ENCODE results near the gene SEC14L2. TPM values are rescaled to one million over a fixed set of nuclear protein-coding genes. Genes with fewer than 3 reads are reported as not detected.

SEC14L2 gene
- total RNA-seq: 0.40 and 0.42 TPM in 2 replicates

DNA sequence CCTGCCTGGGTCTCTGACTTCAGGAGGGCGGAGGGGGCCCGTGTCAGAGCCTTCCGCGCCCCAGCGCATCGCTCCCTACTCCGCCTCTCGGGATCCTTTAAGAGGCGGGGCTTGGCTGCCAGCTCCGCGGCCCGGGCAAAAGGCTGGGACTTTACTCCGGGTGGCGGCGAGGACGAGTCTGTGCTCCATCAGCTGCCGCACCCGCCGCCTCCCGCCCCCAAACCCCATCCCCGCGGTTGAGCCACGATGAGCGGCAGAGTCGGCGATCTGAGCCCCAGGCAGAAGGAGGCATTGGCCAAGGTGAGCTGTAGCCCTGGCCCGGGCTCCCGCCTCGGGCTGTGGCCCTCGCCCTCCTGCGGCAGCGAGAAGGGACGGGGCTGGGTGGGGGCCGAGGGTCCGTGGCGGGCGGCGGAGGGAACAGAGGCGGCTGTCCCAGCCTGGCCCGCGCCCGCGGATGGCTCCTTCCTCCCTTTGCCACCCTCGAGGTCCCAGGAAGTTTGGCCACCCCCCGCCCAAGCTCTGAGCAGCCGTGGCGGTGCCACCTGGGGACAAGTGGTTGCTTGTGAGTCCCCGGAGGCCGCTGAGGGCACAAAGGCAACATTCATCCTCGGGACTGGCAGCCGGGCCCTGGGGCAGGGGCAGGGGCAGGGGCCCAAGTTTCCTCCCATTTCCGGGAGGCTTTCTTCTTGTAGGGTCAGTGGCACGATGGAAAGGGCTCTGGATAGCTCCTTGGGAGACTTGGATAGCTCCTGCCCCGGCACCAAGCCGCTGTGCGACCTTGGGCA is at the start of gene SEC14L2:
TSS of gene SEC14L2 (plus strand) at position 148 of the 785 bp plus-strand sequence. CDS start at position 247, 99 bp downstream.
- POLR2A ChIA-PET: interaction anchor here (0.6 to 1.7 kb wide), 4 partner anchors 9 to 864 kb away, joined by 3 to 10 read pairs (median 4); no protein-coding TSS in a partner anchor
- ATAC-seq (ENCODE audit: low read depth): peak; percentile 60

DNA sequence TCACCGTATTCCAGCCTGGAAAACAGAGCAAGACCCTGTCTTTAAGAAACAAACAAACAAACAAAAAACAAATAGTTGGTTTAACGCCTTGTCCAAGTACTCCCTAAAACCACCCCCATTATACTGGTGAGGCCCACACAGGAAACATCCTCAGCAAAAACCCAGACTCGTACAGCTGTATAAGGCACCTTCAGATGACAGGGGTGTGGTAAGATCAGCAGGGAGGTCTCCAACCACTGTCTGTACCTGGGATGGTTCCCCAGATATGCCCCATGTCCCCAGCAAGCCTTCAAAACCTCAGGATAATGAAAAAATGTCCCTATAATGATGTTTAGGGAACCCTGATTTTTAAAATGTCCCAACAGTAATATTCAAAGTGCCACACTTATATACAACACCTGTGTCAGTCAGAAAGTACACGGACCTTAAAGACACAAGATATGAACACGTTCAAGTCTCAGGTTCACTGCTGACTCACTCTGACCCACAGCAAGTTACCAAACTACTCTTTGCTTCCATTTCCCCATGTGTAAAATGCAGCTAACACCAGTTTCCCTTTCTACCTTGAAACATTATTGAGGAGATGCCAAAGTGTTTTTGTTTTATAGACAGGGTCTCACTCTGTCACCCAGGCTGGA is 49.4 kb upstream of the SEC14L2 start:
- Mint-ChIP-seq H3K27ac (peak overlapping the region; percentile 42), H3K36me3 (ENCODE audit: low read depth) (peaks cover 89% of the 10 kb centered on the region), H3K9me3 (no peaks in the 10 kb centered on the region), H3K4me1 (peaks cover 34% of the 10 kb centered on the region), H3K4me3 (no peak overlapping the region), H3K27me3 (no peaks in the 10 kb centered on the region)
- DNase-seq (no peak), ATAC-seq (ENCODE audit: low read depth) (no peak)
- ChIA-PET POLR2A (interaction anchor here (1.6 kb wide), 1 partner anchor 20 kb away, joined by 5 read pairs; the partner anchor contains the start of gene TBC1D10A), CTCF (no interaction called here)
- intact Hi-C loops (cut with micrococcal nuclease): no loop called here
- TF ChIP-seq, protein P1, sequence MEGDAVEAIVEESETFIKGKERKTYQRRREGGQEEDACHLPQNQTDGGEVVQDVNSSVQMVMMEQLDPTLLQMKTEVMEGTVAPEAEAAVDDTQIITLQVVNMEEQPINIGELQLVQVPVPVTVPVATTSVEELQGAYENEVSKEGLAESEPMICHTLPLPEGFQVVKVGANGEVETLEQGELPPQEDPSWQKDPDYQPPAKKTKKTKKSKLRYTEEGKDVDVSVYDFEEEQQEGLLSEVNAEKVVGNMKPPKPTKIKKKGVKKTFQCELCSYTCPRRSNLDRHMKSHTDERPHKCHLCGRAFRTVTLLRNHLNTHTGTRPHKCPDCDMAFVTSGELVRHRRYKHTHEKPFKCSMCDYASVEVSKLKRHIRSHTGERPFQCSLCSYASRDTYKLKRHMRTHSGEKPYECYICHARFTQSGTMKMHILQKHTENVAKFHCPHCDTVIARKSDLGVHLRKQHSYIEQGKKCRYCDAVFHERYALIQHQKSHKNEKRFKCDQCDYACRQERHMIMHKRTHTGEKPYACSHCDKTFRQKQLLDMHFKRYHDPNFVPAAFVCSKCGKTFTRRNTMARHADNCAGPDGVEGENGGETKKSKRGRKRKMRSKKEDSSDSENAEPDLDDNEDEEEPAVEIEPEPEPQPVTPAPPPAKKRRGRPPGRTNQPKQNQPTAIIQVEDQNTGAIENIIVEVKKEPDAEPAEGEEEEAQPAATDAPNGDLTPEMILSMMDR (IDR thresholded peaks at IDR 0.05): no peak

More for the DNA sequence above, at the start of gene SEC14L2:
- H3K4me1 Mint-ChIP-seq: peaks cover 19% of the 10 kb centered on the region
- H3K9me3 Mint-ChIP-seq: no peaks in the 10 kb centered on the region
- TF ChIP-seq, protein P1 (IDR thresholded peaks at IDR 0.05): no peak
- H3K27me3 Mint-ChIP-seq: peaks cover 34% of the 10 kb centered on the region
- peak within 1 kb of the TSS; percentile 79 for H3K4me3 Mint-ChIP-seq
- DNase-seq: peak; percentile 27
- H3K27ac Mint-ChIP-seq: no peak within 1 kb of the TSS
- CTCF ChIA-PET: interaction anchor here (1.0 to 2.1 kb wide), 3 partner anchors 29 to 134 kb away, joined by 3 to 9 read pairs (median 4); no protein-coding TSS in a partner anchor
- no peaks in the 10 kb centered on the region for H3K36me3 Mint-ChIP-seq (ENCODE audit: low read depth)
- intact Hi-C loops (cut with micrococcal nuclease): no loop called here

DNA sequence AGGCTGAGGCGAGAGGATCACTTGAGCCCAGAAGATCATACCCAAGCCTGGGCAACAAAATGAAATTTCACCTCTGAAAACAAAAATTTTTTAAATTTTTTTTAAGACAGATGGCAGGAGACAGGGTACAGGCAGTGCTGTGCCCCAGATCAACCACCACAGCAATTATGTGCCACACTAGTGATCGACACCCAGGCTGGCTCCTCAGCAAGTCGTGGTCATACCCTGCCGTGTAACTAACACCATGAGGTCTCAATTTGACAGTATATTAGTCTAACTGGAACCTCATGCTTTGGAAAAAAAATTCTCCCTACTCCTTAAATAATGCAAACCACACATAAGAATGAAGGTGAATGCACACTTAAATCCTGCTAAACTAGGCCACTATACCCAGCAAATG is 48.4 kb upstream of the SEC14L2 start:
- H3K4me3 Mint-ChIP-seq: no peak overlapping the region
- DNase-seq: no peak
- H3K4me1 Mint-ChIP-seq: peaks cover 36% of the 10 kb centered on the region
- TF ChIP-seq, protein P1 (IDR thresholded peaks at IDR 0.05): no peak
- intact Hi-C loops (cut with micrococcal nuclease): no loop called here
- H3K36me3 Mint-ChIP-seq (ENCODE audit: low read depth): peaks cover 86% of the 10 kb centered on the region
- H3K9me3 Mint-ChIP-seq: no peaks in the 10 kb centered on the region
- H3K27ac Mint-ChIP-seq: peak overlapping the region; percentile 53
- no peak for ATAC-seq (ENCODE audit: low read depth)
- ChIA-PET CTCF (interaction anchor here (2.4 kb wide), 1 partner anchor 61 kb away, joined by 12 read pairs; no protein-coding TSS in a partner anchor), POLR2A (no interaction called here)
- H3K27me3 Mint-ChIP-seq: no peaks in the 10 kb centered on the region

DNA sequence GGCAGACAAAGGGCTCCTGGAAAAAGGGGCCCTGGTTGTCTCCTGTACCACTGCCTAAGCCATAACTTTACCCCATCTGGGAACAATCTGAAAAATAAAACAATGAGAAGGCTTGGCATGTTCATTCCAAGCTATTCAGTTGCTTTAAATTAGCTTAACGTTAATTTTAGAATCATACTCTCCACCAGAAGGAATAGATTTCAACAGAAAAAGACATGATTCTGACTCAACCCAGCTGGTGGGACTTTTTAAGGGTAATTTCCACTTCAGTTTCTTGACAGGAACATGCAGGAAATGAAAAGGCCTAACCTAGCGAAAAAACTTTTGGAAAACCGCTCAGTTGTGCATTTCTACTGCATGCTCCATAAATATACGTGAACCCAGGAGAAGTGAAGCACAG is 48.0 kb upstream of the SEC14L2 start:
- CTCF ChIA-PET: interaction anchor here (2.4 kb wide), 1 partner anchor 61 kb away, joined by 12 read pairs; no protein-coding TSS in a partner anchor

More for the DNA sequence above, 48.0 kb upstream of the SEC14L2 start:
- peaks cover 86% of the 10 kb centered on the region for H3K36me3 Mint-ChIP-seq (ENCODE audit: low read depth)
- no peak for ATAC-seq (ENCODE audit: low read depth)
- no peaks in the 10 kb centered on the region for H3K27me3 Mint-ChIP-seq
- TF ChIP-seq, protein P1 (IDR thresholded peaks at IDR 0.05): no peak
- peaks cover 40% of the 10 kb centered on the region for H3K4me1 Mint-ChIP-seq
- no peak overlapping the region for H3K4me3 Mint-ChIP-seq
- no peak for DNase-seq
- POLR2A ChIA-PET: no interaction called here
- H3K27ac Mint-ChIP-seq: peak overlapping the region; percentile 53
- H3K9me3 Mint-ChIP-seq: no peaks in the 10 kb centered on the region
- intact Hi-C loops (cut with micrococcal nuclease): no loop called here
